HEK293T (cell line): Measurements from ENCODE around the gene ALX1.

Source experiments
- ARNT ChIP-seq: fragments of 450-650 bp; IDR thresholded peaks from 2 replicates; pipeline ENCODE4 v1.6.1; 2017; ENCODE audit warnings: mild to moderate bottlenecking
- ELF4 ChIP-seq: fragments of 450-650 bp; IDR thresholded peaks from 2 replicates; pipeline ENCODE4 v1.6.1; 2017; ENCODE audit warnings: antibody characterized with exemption
- HDGF ChIP-seq: fragments of 450-650 bp; IDR thresholded peaks from 2 replicates; pipeline ENCODE4 v1.6.1; 2017; ENCODE audit warnings: antibody characterized with exemption, borderline replicate concordance
- L3MBTL2 ChIP-seq: fragments of 450-650 bp; conservative IDR thresholded peaks from 2 replicates; pipeline ENCODE4 v1.6.1; 2016; ENCODE audit warnings: mild to moderate bottlenecking
- LEF1 ChIP-seq: fragments of 450-650 bp; IDR thresholded peaks from 2 replicates; pipeline ENCODE4 v1.6.1; 2017; ENCODE audit warnings: mild to moderate bottlenecking, borderline replicate concordance
- NFRKB ChIP-seq: fragments of 450-650 bp; IDR thresholded peaks from 2 replicates; pipeline ENCODE4 v1.6.1; 2016; ENCODE audit warnings: mild to moderate bottlenecking, moderate library complexity
- PKNOX1 ChIP-seq: fragments of 450-650 bp; IDR thresholded peaks from 2 replicates; pipeline ENCODE4 v1.6.1; 2016
- SP1 ChIP-seq: fragments of 450-650 bp; IDR thresholded peaks from 2 replicates; pipeline ENCODE4 v1.6.1; 2017
- ZNF384 ChIP-seq: fragments of 450-650 bp; IDR thresholded peaks from 2 replicates; pipeline ENCODE4 v1.6.1; 2016

GRCh38 chr12:85260896-85261295 lies 19.1 kb upstream of the ALX1 start:
- TF ChIP-seq NFRKB (no peak), SP1 (no peak), L3MBTL2 (no peak), ELF4 (no peak), HDGF (no peak), PKNOX1 (no peak), ZNF384 (no peak), LEF1 (no peak), ARNT (no peak)
